Gastrocnemius medialis (tissue), 4 donors: ENCODE results near the gene ZNF672.
"Not testable (repeated sequence)": the region's sequence is repeated elsewhere in the genome, so short reads cannot be mapped to it uniquely, and the experiment has no call there.

ENCODE experiments used
- CTCF ChIP-seq, 5 experiments: fragments of 450-650 bp in 3 of 5; fragments of 200-600 bp in 2 of 5; sonication (generic) in 2 of 5; IDR thresholded peaks in 4 of 5; conservative IDR thresholded peaks in 1 of 5; 1 replicate in 4 of 5; 2 replicates in 1 of 5; pipeline ENCODE4 v1.5.1; 2016 to 2019; ENCODE audit warnings: antibody characterized with exemption in 5 of 5, mild to moderate bottlenecking in 3 of 5, moderate library complexity in 3 of 5
- POLR2A ChIP-seq, 2 donors: fragments of 450-650 bp; IDR thresholded peaks; one replicate each; pipeline ENCODE4 v1.6.1; 2017; ENCODE audit warnings: antibody characterized with exemption in 2 of 2, mild to moderate bottlenecking in 2 of 2, moderate library complexity in 2 of 2

- not testable (repeated sequence) for TF ChIP-seq CTCF (IDR thresholded peaks at IDR 0.05 in 4 of 5, conservative IDR thresholded peaks at IDR 0.05 in 1 of 5); POLR2A (IDR thresholded peaks at IDR 0.05)
Measured at GRCh38 chr1:248830718-248831017, 7.4 kb upstream of the ZNF672 start.
